Loucy (cell line): ENCODE data around the gene FRAS1.

Experiments
- CTCF ChIP-seq: fragments of 200-600 bp; sonication (generic); conservative IDR thresholded peaks from 2 replicates; pipeline ENCODE4 v1.5.1; 2014; ENCODE audit warnings: mild to moderate bottlenecking, antibody characterized with exemption, low read length
- EZH2phosphoT487 ChIP-seq: fragments of 200-600 bp; IDR thresholded peaks from 2 replicates; pipeline ENCODE4 v1.6.1; 2018; ENCODE audit warnings: antibody characterized with exemption, mild to moderate bottlenecking, moderate library complexity, borderline replicate concordance

DNA sequence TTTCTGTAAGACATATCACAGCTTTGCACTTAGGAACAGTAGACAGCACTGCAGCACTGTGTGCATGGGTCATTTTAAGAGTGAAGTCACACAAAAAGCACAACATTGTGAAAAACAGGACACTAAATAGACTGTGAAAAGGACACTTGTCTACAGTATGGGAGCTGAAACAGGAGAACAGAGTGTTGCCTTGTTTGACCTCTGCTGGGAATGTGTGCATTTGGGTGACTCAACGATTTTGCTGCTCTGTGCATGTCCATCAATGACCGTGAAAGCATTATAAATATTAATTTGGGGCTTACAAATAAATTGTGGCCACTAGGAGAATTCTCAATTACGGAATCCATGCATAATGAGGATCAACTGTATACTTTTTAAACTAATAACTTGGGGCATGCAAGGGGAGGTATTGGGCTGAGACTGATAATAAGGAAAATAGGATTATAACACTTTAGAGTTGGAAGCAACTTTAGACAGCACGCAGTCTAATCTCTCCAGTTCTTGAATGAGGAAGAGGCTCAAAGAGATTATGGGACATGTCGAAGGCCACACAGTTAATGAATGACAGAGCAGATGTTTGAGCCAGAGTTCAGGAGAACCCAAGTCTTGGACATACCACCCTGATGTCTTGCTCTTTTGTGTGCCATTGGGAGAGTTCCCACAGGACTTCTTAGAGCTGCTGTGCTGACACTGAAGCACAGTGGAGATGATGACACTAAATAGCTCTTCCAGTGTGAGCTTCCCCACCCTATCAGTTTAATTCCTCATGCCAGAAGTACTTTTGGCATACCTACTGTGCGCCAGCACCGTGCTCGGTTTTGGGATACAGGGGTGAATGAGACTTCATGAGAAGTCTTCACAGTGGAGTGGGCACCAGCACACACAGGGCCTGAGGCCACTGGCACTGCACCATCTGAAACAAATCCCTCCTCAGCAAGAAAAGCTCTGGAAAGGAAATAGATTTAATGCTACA is 79.3 kb downstream of the FRAS1 start:
- TF ChIP-seq CTCF (no peak), EZH2phosphoT487 (no peak)
